AG09309 (cell line): ENCODE results near the gene HHEX.
"Not testable (repeated sequence)": the region's sequence is repeated elsewhere in the genome, so short reads cannot be mapped to it uniquely, and the experiment has no call there.

Source experiments
- DNase-seq: peaks from one replicate; pipeline ENCODE4 v3.0.0-alpha.2; 2010; ENCODE audit warnings: low read depth
- H3K4me3 ChIP-seq: 2 replicates; pipeline ENCODE4 v1.5.1; 2011; ENCODE audit warnings: mild to moderate bottlenecking, low read depth, low read length, moderate library complexity; ENCODE audit not compliant: control insufficient read depth
- TF ChIP-seq, protein P1 (sequence below): IDR thresholded peaks from 2 replicates; pipeline ENCODE4 v1.5.1; 2011; ENCODE audit warnings: mild to moderate bottlenecking, low read depth, low read length, inconsistent platforms; ENCODE audit not compliant: insufficient read depth, control insufficient read depth; ENCODE audit errors: missing control alignments

HHEX gene

DNA sequence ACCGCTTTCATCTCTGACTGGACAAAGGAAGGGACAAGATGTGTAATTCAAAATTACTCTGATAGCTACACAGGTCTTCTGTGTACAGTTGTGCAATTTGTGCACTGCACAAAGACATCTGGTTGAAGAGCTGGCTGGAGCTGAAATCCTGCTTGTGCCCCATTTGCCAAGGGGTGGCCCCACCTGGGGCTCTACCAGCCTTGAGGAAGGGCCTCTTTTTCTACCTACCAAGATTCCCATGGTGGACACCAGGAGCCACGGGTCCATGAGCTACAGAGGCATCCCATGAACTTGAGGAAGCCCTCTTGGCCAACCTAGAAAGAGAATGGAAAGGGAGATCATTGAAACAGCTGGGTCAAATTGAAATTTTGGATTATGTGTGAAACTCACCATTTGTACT, 43.2 kb downstream of the HHEX start:
- TF ChIP-seq, protein P1, sequence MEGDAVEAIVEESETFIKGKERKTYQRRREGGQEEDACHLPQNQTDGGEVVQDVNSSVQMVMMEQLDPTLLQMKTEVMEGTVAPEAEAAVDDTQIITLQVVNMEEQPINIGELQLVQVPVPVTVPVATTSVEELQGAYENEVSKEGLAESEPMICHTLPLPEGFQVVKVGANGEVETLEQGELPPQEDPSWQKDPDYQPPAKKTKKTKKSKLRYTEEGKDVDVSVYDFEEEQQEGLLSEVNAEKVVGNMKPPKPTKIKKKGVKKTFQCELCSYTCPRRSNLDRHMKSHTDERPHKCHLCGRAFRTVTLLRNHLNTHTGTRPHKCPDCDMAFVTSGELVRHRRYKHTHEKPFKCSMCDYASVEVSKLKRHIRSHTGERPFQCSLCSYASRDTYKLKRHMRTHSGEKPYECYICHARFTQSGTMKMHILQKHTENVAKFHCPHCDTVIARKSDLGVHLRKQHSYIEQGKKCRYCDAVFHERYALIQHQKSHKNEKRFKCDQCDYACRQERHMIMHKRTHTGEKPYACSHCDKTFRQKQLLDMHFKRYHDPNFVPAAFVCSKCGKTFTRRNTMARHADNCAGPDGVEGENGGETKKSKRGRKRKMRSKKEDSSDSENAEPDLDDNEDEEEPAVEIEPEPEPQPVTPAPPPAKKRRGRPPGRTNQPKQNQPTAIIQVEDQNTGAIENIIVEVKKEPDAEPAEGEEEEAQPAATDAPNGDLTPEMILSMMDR = no peak
- DNase-seq = no peak
- no peak overlapping the region for H3K4me3 ChIP-seq

DNA sequence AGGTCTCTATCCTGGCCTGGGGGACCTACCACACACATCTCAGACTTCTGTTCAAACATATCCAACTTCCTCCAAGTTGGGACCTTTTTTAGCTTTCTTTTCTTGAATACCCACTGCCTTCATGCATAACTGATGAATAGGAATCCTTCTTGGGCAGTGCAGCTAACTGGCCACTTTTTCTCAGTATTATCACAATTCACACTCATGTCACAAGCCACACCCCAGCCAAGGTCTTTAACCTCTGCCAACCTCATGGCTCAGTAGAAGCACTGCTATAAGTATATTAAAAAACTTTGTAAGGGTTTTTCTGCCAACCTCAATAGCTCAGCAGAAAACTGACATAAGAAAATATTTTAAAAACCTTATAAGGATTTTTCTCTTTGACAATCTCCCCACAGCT, 44.5 kb downstream of the HHEX start:
- DNase-seq = no peak
- TF ChIP-seq, protein P1 = no peak
- no peak overlapping the region for H3K4me3 ChIP-seq

DNA sequence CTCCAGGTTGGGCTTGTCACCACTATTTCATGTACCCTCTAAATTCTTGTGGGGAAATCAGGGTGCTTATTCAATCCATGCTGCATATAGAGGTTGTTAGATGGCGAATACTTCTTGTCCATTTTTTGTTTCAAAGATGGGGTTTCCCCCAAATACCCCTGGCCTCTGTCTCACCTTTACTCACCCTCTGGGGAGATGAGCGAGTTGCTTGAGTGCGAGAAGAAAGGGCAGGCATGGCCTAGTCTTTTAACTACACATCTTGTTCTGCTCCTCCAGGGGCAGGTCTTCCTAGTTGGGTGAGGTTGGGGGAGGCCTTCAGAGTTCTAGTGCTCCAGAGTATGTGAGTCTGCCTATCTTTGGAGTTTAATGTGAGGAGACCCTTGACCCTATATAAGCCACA, 46.2 kb downstream of the HHEX start:
- no peak for DNase-seq
- no peak overlapping the region for H3K4me3 ChIP-seq
- TF ChIP-seq, protein P1 = no peak

DNA sequence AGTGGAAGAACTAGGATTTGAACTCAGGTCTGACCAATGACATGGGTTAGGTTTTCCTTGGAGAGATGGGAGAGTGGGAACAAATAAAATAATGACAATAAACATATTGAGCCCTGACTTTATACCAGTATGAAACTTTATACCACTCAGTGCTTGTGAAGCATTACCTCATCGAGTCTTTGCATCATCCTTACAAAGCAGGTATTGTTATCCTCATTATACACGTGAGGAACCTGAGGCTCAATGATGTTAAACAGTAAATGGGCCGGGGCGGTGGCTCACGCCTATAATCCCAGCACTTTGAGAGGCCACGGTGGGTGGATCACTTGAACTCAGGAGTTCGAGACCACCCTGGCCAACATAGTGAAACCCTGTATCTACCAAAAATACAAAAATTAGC, 47.7 kb downstream of the HHEX start:
- no peak for DNase-seq
- TF ChIP-seq, protein P1 = no peak
- no peak overlapping the region for H3K4me3 ChIP-seq

DNA sequence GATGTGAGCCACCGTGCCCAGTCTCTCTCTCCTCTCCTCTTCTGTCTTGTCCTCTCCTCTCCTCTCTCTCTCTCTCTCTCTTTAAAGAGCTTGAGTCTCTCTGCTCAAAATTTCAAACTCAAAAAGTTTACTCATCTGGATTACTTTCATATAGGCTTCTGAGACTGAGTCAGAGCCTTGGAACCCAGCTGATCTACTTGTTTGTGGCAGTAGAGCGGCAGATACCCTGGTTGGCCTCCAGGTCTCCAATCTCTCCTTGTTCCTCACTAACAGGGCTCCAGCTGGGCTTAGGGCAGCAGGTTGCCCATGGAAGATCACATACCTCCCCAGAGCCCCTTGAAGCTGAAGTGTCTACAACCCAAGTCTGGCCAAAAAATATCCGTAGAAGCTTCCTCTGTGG, 51.0 kb downstream of the HHEX start:
- TF ChIP-seq, protein P1 = no peak
- no peak overlapping the region for H3K4me3 ChIP-seq
- no peak for DNase-seq

DNA sequence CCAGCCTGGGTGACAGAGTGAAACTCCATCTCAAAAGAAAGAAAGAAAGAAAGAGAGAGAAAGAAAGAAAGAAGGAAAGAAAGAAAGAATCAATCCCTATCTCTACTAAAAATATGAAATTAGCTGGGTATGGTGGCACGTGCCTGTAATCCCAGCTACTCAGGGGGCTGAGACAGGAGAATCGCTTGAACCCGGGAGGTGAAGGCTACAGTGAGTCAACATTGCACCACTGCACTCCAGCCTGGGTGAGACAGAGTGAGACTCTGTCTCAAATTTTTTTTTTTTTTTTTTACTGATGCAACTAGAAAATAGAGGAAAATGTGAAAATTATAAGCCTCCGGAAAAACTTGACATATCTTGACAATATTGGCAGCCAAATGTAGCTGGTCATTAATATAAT, 52.0 kb downstream of the HHEX start:
- not testable (repeated sequence) for H3K4me3 ChIP-seq, DNase-seq

DNA sequence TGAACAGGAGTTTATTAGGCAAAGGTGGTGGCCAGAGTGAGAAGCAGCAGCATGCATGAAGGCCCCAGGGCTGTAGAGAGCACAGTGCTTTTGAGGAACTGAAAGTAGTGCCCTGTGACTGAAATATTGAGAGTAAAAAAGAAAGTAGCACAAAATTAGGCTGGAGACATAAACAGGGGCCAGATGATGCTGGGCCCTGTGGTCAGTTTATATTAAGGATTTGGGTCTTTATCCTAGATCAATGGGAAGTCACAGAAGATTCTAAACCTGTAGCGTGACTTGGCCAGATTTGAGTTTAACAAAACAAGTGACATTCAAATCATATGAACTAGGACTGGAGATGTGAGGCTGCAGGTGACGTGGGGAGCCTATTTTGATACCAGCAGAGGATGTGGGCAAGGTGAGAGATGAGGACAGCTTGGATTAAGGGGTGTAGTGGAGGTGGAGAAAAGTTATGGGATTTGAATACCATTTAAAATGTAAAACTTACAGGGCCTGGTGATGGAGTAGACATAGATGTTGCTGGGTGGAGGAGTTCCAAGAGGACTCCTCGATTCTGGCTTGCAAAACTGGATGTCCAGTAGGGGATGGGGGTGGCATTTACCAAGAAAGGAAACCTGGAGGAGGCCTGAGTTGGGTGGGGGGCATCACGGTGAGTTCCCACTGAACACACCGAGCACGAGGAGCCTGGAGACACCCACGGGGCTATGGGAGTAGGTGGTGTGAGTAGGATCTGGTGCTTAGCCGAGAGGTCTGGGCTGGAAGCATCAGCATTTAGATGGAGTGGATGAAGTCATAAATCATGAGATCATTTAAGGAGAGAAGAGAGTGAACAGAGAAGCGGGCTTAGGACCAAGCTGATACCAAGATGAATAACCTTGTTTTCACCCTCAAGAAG, 52.8 kb downstream of the HHEX start:
- TF ChIP-seq, protein P1 = no peak
- DNase-seq = no peak
- H3K4me3 ChIP-seq = no peak overlapping the region
